CD4-positive, alpha-beta T cell treated with Interleukin-6 for 4 hours (primary cell): ENCODE data around the gene DOCK4.

ENCODE experiments used
- DNase-seq: peaks from one replicate; pipeline ENCODE4 v3.0.0-alpha.2; 2020; ENCODE audit warnings: mixed read lengths

Gene DOCK4

GRCh38 chr7:112047421-112047820, 158.8 kb downstream of the DOCK4 start:
- DNase-seq: no peak

- no peak for DNase-seq
These were observed 161.0 kb downstream of the DOCK4 start for GRCh38 chr7:112045222-112045621.

GRCh38 chr7:112042631-112043030, 163.6 kb downstream of the DOCK4 start:
- DNase-seq: no peak

GRCh38 chr7:112038353-112038752, 167.8 kb downstream of the DOCK4 start:
- DNase-seq: no peak

GRCh38 chr7:112036071-112036470, 170.1 kb downstream of the DOCK4 start:
- DNase-seq: no peak

DNA sequence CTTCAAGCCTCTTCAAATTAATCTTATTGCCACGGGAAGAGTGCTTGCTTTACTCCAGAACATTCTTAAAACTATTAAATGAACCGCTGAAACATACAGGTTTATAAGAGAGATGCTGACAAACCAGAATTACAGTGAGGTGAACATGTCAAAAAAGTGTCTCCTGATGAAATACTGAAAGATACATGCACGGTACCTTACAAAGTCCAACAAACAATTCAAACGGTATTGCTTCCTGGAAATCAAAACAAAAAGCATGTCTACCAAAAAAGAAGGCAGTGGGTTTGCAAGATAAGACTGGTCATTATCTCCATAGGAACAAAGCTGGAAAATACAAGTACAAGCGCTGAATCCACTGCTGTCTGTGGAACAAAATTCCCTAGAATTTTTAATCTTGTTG, 174.5 kb downstream of the DOCK4 start:
- DNase-seq: no peak

DNA sequence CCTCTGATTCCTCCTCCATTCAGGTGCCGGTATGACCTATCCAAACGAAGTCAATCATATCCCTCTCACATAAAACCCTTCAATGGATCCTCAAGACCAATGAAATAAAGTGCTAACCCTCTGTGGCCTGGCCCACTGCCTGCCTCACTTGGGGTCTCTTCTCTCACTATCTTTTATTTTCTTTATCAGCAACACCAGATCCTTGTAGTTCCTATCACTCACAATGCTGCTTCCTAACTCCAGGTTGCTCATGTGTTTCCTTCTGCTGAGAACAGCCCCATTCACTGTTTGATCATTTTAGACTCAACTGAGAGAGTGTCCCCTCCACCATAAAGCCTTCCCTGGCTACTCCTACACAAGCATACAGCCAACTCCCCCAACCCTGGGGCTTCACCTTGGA, 180.6 kb downstream of the DOCK4 start:
- no peak for DNase-seq

DNA sequence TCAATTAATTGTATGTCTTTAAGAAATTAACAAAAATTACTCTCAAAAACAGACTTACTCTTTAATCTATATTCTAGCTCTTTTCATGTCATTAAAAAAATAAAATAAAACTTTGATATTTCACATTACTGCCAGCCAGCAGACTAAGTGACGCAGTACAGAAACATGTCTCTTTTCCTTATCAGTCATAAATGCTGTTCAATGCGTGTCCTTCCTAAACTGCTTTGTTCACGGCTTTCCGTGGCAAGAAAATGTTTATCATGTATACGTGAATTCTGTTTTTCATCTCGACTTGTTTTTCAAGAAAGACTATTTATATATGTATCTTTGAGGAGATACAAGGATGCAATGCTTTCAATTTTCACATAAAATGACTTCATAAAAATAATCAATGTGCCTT, 182.4 kb downstream of the DOCK4 start:
- DNase-seq: no peak

DNA sequence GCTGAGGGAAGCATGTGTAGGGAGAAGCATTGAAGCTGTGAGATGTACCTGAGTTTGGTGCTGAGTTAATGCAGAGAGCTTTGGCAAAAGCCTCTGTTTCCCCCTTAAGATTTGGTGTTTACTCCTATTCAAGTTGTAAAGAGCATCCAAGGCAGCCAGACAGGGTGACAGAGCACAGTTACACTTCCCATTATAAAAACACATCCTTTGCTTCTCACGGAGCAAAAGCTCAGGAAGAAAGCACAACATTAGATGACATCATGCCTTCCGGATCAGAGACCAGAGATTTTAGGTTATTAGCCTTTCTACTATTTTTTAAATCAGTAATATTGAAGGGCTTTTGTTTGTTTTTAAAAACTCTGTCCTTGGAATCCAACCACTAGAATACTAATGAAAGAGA, 182.9 kb downstream of the DOCK4 start:
- no peak for DNase-seq

DNA sequence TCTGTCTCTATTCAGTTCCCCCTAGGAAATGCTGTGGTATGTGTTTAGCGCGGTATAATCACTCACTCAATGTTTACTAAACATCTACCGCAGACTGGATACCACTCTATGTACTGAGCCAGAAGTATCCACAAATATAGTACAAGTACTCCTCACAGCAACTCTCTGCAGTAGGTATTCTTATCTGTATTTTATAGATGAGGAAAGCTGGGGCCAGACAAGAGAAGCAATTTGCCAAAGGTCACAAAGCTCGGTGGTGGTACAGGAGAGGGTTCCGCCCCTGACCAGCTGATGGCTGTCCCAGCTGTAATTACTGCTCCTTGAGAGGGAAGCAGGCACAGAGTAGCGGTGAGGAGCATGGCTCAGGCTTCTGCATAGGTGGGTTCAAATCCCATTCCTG, 184.1 kb downstream of the DOCK4 start:
- DNase-seq: no peak

GRCh38 chr7:112021379-112022044, 184.7 kb downstream of the DOCK4 start:
- DNase-seq: no peak

- no peak for DNase-seq
These were observed 185.4 kb downstream of the DOCK4 start for GRCh38 chr7:112020800-112021199.

DNA sequence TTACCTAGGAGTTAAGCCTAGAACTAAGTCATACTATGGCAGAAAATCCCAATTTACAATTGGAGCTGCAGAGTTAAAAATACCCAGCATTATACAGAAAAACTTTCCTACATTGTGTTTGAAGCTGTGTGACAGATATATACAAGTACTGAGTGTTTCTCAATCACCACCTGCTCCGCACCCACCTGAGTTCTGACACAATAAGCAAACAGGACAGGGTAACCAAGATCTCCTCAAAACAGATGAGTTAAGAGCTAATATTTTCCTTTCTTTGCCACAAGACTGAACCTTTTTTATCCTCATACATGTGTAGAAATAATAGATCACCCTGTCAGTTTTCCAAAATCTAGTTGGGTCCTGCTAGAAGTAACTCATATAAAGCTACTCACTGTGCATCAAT, 186.3 kb downstream of the DOCK4 start:
- DNase-seq: no peak

DNA sequence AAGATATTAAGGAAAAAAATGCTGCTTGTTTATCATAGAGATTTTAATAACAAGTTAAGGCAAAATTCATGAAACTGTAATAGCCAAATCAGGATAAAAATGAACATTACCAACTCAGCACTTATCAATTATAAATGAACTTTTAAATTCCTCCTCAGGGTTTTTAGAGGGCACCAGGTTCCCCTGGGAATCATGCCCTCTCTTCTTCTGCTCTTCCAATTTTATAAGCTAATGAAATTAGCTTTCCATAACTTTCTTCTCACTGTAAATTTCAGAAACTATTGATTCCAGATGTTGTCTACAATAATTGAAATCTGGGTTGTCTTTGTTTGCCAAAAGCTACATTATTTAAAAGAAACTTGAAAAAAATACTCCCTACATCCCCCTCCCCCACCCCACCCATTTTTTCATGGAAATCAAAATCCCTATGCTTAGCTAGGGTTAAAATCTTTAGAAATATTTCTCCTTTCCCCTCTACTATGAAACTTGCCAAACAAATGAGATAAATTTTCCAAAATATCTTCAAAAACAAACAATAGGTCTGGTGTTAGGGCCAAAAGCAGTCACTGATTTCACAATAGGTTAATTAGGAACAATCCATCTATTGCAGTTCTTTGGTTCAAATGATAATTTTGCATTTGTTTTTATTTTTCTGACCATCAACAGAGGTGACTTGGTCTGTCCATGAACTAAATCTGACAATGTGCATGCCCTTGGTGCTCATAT, 187.7 kb downstream of the DOCK4 start:
- DNase-seq: no peak

- DNase-seq: no peak
These were observed 191.1 kb downstream of the DOCK4 start for GRCh38 chr7:112015146-112015545.

- no peak for DNase-seq
These were observed 191.9 kb downstream of the DOCK4 start for GRCh38 chr7:112014347-112014746.

DNA sequence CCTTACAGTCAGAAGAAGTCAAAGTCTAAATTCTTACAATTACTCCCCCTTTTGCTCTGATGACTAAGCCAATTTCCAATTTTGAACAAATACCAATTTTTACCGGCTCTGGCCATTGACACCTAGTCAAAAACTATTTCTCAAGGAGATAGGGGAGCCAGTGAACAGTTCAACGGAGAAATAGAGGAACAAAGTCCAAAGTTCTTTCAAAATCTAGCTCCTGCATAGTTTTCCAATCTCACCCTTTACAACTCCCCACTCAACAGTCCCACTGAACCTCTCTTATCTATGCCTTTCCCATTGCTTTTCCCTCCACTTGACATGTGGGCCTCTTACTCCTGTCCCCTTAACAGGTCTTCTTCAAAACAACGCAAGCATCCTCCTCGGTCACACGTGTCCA, 192.9 kb downstream of the DOCK4 start:
- DNase-seq: no peak

DNA sequence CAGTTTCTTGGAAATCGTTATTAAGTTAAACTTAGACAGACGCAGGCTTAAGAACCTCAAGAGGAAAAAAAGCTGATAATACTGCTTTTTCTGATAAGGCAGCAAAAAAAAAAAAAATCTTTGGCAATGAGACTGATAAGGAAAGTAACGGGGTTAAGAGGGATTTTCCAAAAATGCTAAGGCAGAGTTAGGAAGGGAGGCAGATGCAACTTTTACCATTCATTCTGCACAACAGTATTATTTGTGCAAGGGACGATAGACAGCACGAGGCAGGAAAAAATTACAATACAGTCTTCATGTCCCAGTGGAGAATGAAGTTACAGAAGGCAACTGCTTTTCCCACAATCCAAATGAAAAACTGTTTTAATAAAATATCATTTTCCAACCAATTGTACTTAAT, 194.0 kb downstream of the DOCK4 start:
- DNase-seq: no peak

GRCh38 chr7:112010994-112011393, 195.2 kb downstream of the DOCK4 start:
- no peak for DNase-seq

DNA sequence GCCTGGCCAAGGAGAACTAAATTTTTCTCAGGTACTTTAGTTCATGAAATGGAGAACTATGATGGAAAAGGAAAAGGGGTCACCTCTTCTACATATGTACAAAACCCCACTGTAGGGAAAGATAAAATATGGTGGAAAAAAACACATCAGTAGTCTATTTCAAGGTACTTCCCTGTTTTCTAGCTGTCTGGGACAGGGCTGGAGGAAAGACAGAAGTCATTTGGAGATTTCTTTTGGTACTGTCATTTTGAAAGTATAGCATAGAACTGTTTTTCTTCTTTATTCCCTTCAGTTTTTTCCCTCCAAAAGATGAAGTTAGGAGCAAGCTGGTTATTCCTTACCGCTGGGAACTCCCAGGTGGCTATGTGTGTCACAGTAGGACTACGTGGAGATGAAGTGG, 196.1 kb downstream of the DOCK4 start:
- DNase-seq: no peak

GRCh38 chr7:112009081-112009480, 197.1 kb downstream of the DOCK4 start:
- no peak for DNase-seq

GRCh38 chr7:112007185-112007584, 199.0 kb downstream of the DOCK4 start:
- no peak for DNase-seq

DNA sequence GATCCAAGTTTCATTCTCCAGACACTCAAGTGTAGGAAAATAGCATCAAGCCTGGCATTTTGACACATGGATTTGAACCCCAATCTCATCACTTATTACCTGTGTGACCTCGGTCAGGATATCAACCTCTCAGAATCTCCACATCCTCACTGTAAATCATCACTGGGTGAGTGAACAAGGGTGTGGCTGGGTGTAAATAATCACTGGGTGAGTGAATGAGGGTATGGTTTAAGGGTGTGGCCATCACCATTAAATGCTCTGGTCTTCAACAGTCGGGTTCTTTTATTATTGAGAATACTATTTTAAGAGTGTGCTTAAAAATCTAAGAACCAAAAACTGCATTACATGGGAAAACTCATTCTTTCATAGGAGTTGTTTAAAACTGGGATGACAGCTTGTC, 200.1 kb downstream of the DOCK4 start:
- DNase-seq: no peak

DNA sequence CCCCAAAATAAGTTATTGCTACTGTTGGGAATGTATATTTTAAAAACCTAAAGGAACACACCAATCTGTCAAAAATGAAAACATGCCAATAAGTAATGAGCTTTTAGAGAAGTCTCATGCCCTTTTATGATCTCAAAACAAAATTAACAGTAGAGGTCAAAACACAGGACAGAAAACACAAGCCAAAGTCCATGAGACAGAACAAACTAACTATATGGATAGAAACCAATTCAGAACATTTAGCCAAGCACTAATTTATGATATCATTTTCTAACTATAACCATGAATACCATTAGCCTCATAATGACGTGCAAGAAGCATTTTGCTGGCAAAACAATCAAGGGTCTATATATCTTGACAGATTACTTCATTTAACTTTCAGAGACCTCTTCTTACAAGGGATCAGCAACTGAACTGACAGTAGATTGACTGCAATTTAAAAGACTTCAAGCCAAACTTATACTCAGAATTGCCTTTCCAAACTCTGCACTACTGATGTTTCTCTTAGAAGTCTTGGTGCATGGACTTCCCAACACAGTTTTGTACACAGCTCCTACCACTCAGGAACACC, 200.9 kb downstream of the DOCK4 start:
- no peak for DNase-seq
